K562 (cell line): ENCODE measurements around the gene ZCCHC3. TPM values are rescaled to one million over a fixed set of nuclear protein-coding genes. Genes with fewer than 3 reads are reported as not detected.

ENCODE experiments used
- CREB3 ChIP-seq: fragments of 450-650 bp; conservative IDR thresholded peaks from 2 replicates; pipeline ENCODE4 v1.6.1; 2016; ENCODE audit warnings: missing genetic modification characterization, low read depth, mild to moderate bottlenecking, missing compliant biosample characterization, moderate library complexity
- CXXC5 ChIP-seq: fragments of 250-450 bp; sonication (Bioruptor Pico); IDR thresholded peaks from 2 replicates; pipeline ENCODE4 v1.8.0; 2022; ENCODE audit warnings: inconsistent platforms, mild to moderate bottlenecking, moderate library complexity
- DACH1 ChIP-seq: fragments of 450-650 bp; IDR thresholded peaks from 2 replicates; pipeline ENCODE4 v1.6.1; 2018; ENCODE audit not compliant: partially characterized antibody
- DMBX1 ChIP-seq: fragments of 250-450 bp; sonication (Bioruptor Pico); IDR thresholded peaks from 2 replicates; pipeline ENCODE4 v1.8.0; 2022; ENCODE audit warnings: inconsistent platforms, mild to moderate bottlenecking, moderate library complexity, borderline replicate concordance
- E2F4 ChIP-seq: sonication (generic); formaldehyde crosslinking; IDR thresholded peaks from 2 replicates; pipeline ENCODE4 v1.8.0; 2022; ENCODE audit warnings: mild to moderate bottlenecking, low read depth, missing genetic modification reagents
- FOXK2 ChIP-seq, 2 experiments: fragments of 450-650 bp; IDR thresholded peaks in 1 of 2; conservative IDR thresholded peaks in 1 of 2; 2 replicates each; pipeline ENCODE4 v1.6.1; 2016; ENCODE audit warnings: low read depth in 2 of 2, mild to moderate bottlenecking in 1 of 2
- FOXO4 ChIP-seq: fragments of 450-650 bp; formaldehyde crosslinking; IDR thresholded peaks from 2 replicates; pipeline ENCODE4 v1.4.0; 2020; ENCODE audit warnings: mild to moderate bottlenecking, moderate library complexity
- MYNN ChIP-seq, 2 experiments: sonication (generic); formaldehyde crosslinking in 1 of 2; IDR thresholded peaks; 2 replicates each; pipeline versions ENCODE4 v1.5.0 to v1.6.1; 2016 to 2020; ENCODE audit warnings: antibody characterized with exemption in 1 of 2, missing genetic modification reagents in 1 of 2
- NR2C2 ChIP-seq, 2 experiments: fragments of 200-800 bp in 1 of 2; sonication (Bioruptor generic) in 1 of 2; sonication (generic) in 1 of 2; formaldehyde crosslinking in 1 of 2; IDR thresholded peaks; 2 replicates each; pipeline versions ENCODE4 v1.6.1 to v1.8.0; 2016 to 2022; ENCODE audit warnings: mild to moderate bottlenecking in 1 of 2, missing compliant biosample characterization in 1 of 2, missing genetic modification characterization in 1 of 2, missing genetic modification reagents in 1 of 2
- NR2F6 ChIP-seq: fragments of 450-650 bp; formaldehyde crosslinking; IDR thresholded peaks from 2 replicates; pipeline ENCODE4 v1.4.0; 2020; ENCODE audit warnings: mild to moderate bottlenecking
- PHB ChIP-seq: fragments of 250-450 bp; sonication (Bioruptor Pico); IDR thresholded peaks from 2 replicates; pipeline ENCODE4 v1.5.0; 2021
- RERE ChIP-seq: sonication (generic); formaldehyde crosslinking; IDR thresholded peaks from 2 replicates; pipeline ENCODE4 v1.8.0; 2023; ENCODE audit warnings: missing genetic modification reagents, mild to moderate bottlenecking, borderline replicate concordance
- SPI1 ChIP-seq: IDR thresholded peaks from 2 replicates; pipeline ENCODE4 v1.6.1; 2011; ENCODE audit warnings: low read depth, low read length, control low read depth, borderline replicate concordance
- SRSF1 ChIP-seq: fragments of 200-400 bp; formaldehyde crosslinking; IDR thresholded peaks from 2 replicates; pipeline ENCODE4 v1.6.1; 2017; ENCODE audit warnings: mild to moderate bottlenecking, low read depth, low read length, moderate library complexity
- SUPT5H ChIP-seq: fragments of 450-650 bp; IDR thresholded peaks from 2 replicates; pipeline ENCODE4 v1.6.1; 2016
- TARDBP ChIP-seq: fragments of 450-650 bp; IDR thresholded peaks from 2 replicates; pipeline ENCODE4 v1.6.1; 2016
- ZNF316 ChIP-seq: fragments of 450-650 bp; IDR thresholded peaks from 2 replicates; pipeline ENCODE4 v1.6.1; 2016
- ZZZ3 ChIP-seq: fragments of 450-650 bp; IDR thresholded peaks from 2 replicates; pipeline ENCODE4 v1.6.1; 2016; ENCODE audit warnings: antibody characterized with exemption, mild to moderate bottlenecking, moderate library complexity
- polyA plus RNA-seq, 8 experiments: library from polyadenylated mRNA; depleted of rRNA in 4 of 8; stranded (reverse) in 5 of 8; unstranded in 3 of 8; fragments of >200 nt; fragmentation: Nextera tagmentation in 2 of 8; fragmentation: Illumina TruSeq in 1 of 8; extraction: Ambion mirVana in 2 of 8; extraction: Trizol in 1 of 8; gene quantifications; 2 replicates each; pipeline versions ENCODE4 v1.2.1 to v1.2.3, GENCODE V29; 2011 to 2014; ENCODE audit warnings: inconsistent platforms in 1 of 8, missing spikeins in 1 of 8
- total RNA-seq, 7 experiments: library from RNA; depleted of rRNA in 6 of 7; stranded (reverse); fragments of >200 nt in 6 of 7; fragmentation: Illumina TruSeq in 2 of 7; extraction: Trizol in 2 of 7; gene quantifications; 2 replicates each; pipeline versions ENCODE4 v1.2.1 to v1.2.3, GENCODE V29; 2011 to 2021; ENCODE audit warnings: low replicate concordance in 1 of 7

ZCCHC3 gene
- total and polyA plus RNA-seq, 9 of the 15 experiments (the other 6 are each of a cell fraction or from before 2014, with no cell fraction given) = 2.8 to 23.3 (median 16.5) TPM

GRCh38 chr20:266596-267562 lies 30.5 kb upstream of the ZCCHC3 start (continued):
- TF ChIP-seq RERE (no peak), ZZZ3 (no peak), SRSF1 (no peak), NR2C2 (CRISPR knock-in tag; IDR thresholded peaks at IDR 0.05) (peak; percentile 75), NR2C2 (tag; IDR thresholded peaks at IDR 0.05) (peak; percentile 68), FOXK2 (conservative IDR thresholded peaks at IDR 0.05 in 1 of 2, IDR thresholded peaks at IDR 0.05 in 1 of 2; ENCODE audit: low read depth in 2 of 2) (peak; percentile 87 to 88), PHB (CRISPR knock-in tag) (no peak), DMBX1 (CRISPR knock-in tag) (peak; percentile 90), FOXO4 (CRISPR knock-in tag) (no peak), ZNF316 (no peak), CREB3 (tag) (0 out of 2 replicates have a peak, but pooled peaks have one; percentile 63), DACH1 (no peak), CXXC5 (CRISPR knock-in tag) (peak; percentile 88), NR2F6 (CRISPR knock-in tag) (no peak), SUPT5H (peak; percentile 64), MYNN (IDR thresholded peaks at IDR 0.05) (no peak), MYNN (CRISPR knock-in tag; IDR thresholded peaks at IDR 0.05) (no peak), TARDBP (no peak), SPI1 (no peak), E2F4 (CRISPR knock-in tag) (peak; percentile 74; the same call in 1 of the 2 replicates)
